Liver (tissue), 9 donors: ENCODE results near the gene ASB8. TPM values are rescaled to one million over a fixed set of nuclear protein-coding genes. Genes with fewer than 3 reads are reported as not detected.

Source experiments
- DNase-seq: peaks from one replicate; pipeline ENCODE4 v3.0.0-alpha.2; 2017; ENCODE audit warnings: low spot score
- H3K27ac ChIP-seq, 2 donors: one replicate each; pipeline ENCODE4 v1.7.0; 2013; ENCODE audit warnings: inconsistent platforms in 2 of 2, low read length in 2 of 2, control low read depth in 1 of 2, low read depth in 1 of 2, mild to moderate bottlenecking in 1 of 2
- H3K27me3 ChIP-seq, 4 donors: one replicate each; pipeline versions ENCODE4 v1.6.1 to v1.7.0; 2013; ENCODE audit warnings: low read length in 3 of 4, inconsistent platforms in 1 of 4, mild to moderate bottlenecking in 1 of 4, moderate library complexity in 1 of 4; ENCODE audit not compliant: control insufficient read depth in 4 of 4, insufficient read depth in 4 of 4
- H3K36me3 ChIP-seq, 4 donors: one replicate each; pipeline versions ENCODE4 v1.6.1 to v1.7.0; 2013; ENCODE audit warnings: low read length in 3 of 4, mild to moderate bottlenecking in 3 of 4, low read depth in 1 of 4, moderate library complexity in 1 of 4; ENCODE audit not compliant: control insufficient read depth in 4 of 4, insufficient read depth in 3 of 4
- H3K4me1 ChIP-seq, 4 donors: one replicate each; pipeline versions ENCODE4 v1.6.1 to v1.7.0; 2013; ENCODE audit warnings: low read length in 3 of 4, mild to moderate bottlenecking in 3 of 4, moderate library complexity in 1 of 4; ENCODE audit not compliant: control insufficient read depth in 4 of 4, insufficient read depth in 4 of 4
- H3K4me3 ChIP-seq, 3 donors: one replicate each; pipeline versions ENCODE4 v1.6.1 to v1.7.0; 2013; ENCODE audit warnings: low read length in 3 of 3, control low read depth in 1 of 3, low read depth in 1 of 3, mild to moderate bottlenecking in 1 of 3
- H3K9ac ChIP-seq, 2 donors: one replicate each; pipeline ENCODE4 v1.7.0; 2013; ENCODE audit warnings: low read length in 2 of 2, mild to moderate bottlenecking in 2 of 2, moderate library complexity in 2 of 2, control low read depth in 1 of 2, low read depth in 1 of 2
- H3K9me3 ChIP-seq, 4 donors: one replicate each; pipeline versions ENCODE4 v1.6.1 to v1.7.0; 2013; ENCODE audit warnings: low read length in 3 of 4; ENCODE audit not compliant: control insufficient read depth in 4 of 4
- EGR1 ChIP-seq, 2 donors: IDR thresholded peaks; 2 replicates each; pipeline ENCODE4 v1.6.1; 2016 to 2018; ENCODE audit warnings: antibody characterized with exemption in 2 of 2, low read depth in 2 of 2
- FOXA1 ChIP-seq: IDR thresholded peaks from 2 replicates; pipeline ENCODE4 v1.6.1; 2016; ENCODE audit warnings: antibody characterized with exemption
- FOXA2 ChIP-seq: IDR thresholded peaks from 2 replicates; pipeline ENCODE4 v1.6.1; 2016; ENCODE audit warnings: antibody characterized with exemption
- GABPA ChIP-seq, 2 donors: IDR thresholded peaks in 1 of 2; conservative IDR thresholded peaks in 1 of 2; 2 replicates each; pipeline ENCODE4 v1.6.1; 2016; ENCODE audit warnings: antibody characterized with exemption in 2 of 2, mild to moderate bottlenecking in 1 of 2, moderate library complexity in 1 of 2
- HNF4A ChIP-seq, 2 donors: conservative IDR thresholded peaks; 2 replicates each; pipeline ENCODE4 v1.6.1; 2016; ENCODE audit warnings: antibody characterized with exemption in 2 of 2, mild to moderate bottlenecking in 2 of 2
- HNF4G ChIP-seq: IDR thresholded peaks from 2 replicates; pipeline ENCODE4 v1.6.1; 2016; ENCODE audit warnings: antibody characterized with exemption
- JUND ChIP-seq, 2 donors: IDR thresholded peaks; 2 replicates each; pipeline ENCODE4 v1.6.1; 2016; ENCODE audit warnings: antibody characterized with exemption in 2 of 2
- NR2F2 ChIP-seq: IDR thresholded peaks from 2 replicates; pipeline ENCODE4 v1.6.1; 2016; ENCODE audit warnings: antibody characterized with exemption
- RAD21 ChIP-seq, 2 donors: IDR thresholded peaks; 2 replicates each; pipeline ENCODE4 v1.6.1; 2016; ENCODE audit warnings: antibody characterized with exemption in 2 of 2, mild to moderate bottlenecking in 2 of 2
- RXRA ChIP-seq, 2 donors: IDR thresholded peaks; 2 replicates each; pipeline ENCODE4 v1.6.1; 2017 to 2018; ENCODE audit warnings: antibody characterized with exemption in 2 of 2, mild to moderate bottlenecking in 1 of 2
- SP1 ChIP-seq: IDR thresholded peaks from 2 replicates; pipeline ENCODE4 v1.6.1; 2018; ENCODE audit warnings: antibody characterized with exemption, mild to moderate bottlenecking
- TAF1 ChIP-seq: conservative IDR thresholded peaks from 2 replicates; pipeline ENCODE4 v1.6.1; 2016; ENCODE audit warnings: antibody characterized with exemption, mild to moderate bottlenecking
- YY1 ChIP-seq: IDR thresholded peaks from 2 replicates; pipeline ENCODE4 v1.6.1; 2016; ENCODE audit warnings: antibody characterized with exemption, mild to moderate bottlenecking
- WGBS: extraction: QIAGEN DNeasy Blood & Tissue Kit; methylation state at CpG from one replicate; pipeline ENCODE4 v1.1.7; 2013; 5-methylcytosine and 5-hydroxymethylcytosine counted together
- polyA plus RNA-seq, 2 donors: library from polyadenylated mRNA; stranded (reverse) in 1 of 2; unstranded in 1 of 2; fragments of 200-250 nt in 1 of 2; fragments of >200 nt in 1 of 2; fragmentation: Nextera tagmentation in 1 of 2; extraction: Ambion mirVana in 1 of 2; gene quantifications; one replicate each; pipeline versions ENCODE4 v1.2.1 to v1.2.3, GENCODE V29; 2013 to 2015
- total RNA-seq, 2 donors: library from RNA; depleted of rRNA; stranded (reverse); fragments of >200 nt; gene quantifications; one replicate each; pipeline ENCODE4 v1.2.3, GENCODE V29; 2014
- TF ChIP-seq, protein P1 (sequence below): IDR thresholded peaks from 2 replicates; pipeline ENCODE4 v1.6.1; 2016; ENCODE audit warnings: antibody characterized with exemption
- TF ChIP-seq, protein P2 (sequence below): IDR thresholded peaks from 2 replicates; pipeline ENCODE4 v1.6.1; 2016; ENCODE audit warnings: antibody characterized with exemption, mild to moderate bottlenecking
- TF ChIP-seq, protein P3 (sequence below): fragments of 150-350 bp; IDR thresholded peaks from 2 replicates; pipeline ENCODE4 v1.5.1; 2017; ENCODE audit warnings: improper control_type of control experiment, low read depth, low read length; ENCODE audit not compliant: missing input control
- TF ChIP-seq, protein P4 (sequence below): IDR thresholded peaks from 2 replicates; pipeline ENCODE4 v1.6.1; 2016; ENCODE audit warnings: antibody characterized with exemption
- donor health status: healthy.
- donor health status: healthy.
- donor health status: healthy.
- donor health status: healthy.
- donor health status: healthy.

The ASB8 gene
- total and polyA plus RNA-seq, 4 donors: 17.0 to 23.5 (median 18.2) TPM

DNA sequence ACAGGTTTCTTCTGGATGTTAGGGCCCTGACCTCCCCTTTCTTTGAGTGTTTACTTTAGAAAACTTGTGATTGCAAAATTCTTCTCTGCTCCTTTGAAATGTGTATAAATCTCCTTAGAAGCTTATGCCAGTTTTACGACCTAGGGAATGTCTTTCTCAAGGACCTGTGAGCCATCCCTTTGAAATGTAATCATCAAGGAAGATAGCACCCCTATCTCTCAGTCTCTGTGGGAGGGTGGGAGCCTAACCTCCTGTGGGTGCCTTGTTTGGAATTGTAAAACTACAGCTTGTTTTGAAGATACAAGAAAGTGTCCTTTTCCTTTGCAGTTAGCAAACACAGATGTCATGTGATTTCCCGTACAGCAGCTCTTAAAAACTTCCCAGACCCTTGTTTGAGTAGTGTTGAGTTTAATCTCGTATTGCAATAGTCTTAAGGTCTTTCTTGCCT is 42.5 kb upstream of the ASB8 start:
- peaks cover 2 to 5% (median 3%) of the 10 kb centered on the region in 4 donors for H3K9me3 ChIP-seq
- H3K4me1 ChIP-seq: peaks cover 0 to 12% (median 3%) of the 10 kb centered on the region in 4 donors
- WGBS: 68% methylated on average over 3 of the region's 3 CpGs
- no peak overlapping the region for H3K9ac ChIP-seq
- no peaks in the 10 kb centered on the region for H3K27me3 ChIP-seq
- peaks cover 0 to 2% (median 0%) of the 10 kb centered on the region in 4 donors for H3K36me3 ChIP-seq
- TF ChIP-seq, protein P1, sequence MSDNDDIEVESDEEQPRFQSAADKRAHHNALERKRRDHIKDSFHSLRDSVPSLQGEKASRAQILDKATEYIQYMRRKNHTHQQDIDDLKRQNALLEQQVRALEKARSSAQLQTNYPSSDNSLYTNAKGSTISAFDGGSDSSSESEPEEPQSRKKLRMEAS: no peak
- no peak for TF ChIP-seq JUND (IDR thresholded peaks at IDR 0.05)
- no peak for TF ChIP-seq EGR1 (IDR thresholded peaks at IDR 0.05; ENCODE audit: low read depth in 2 of 2)
- no peak for TF ChIP-seq NR2F2
- TF ChIP-seq TAF1: no peak
- no peak for TF ChIP-seq FOXA1
- TF ChIP-seq, protein P2, sequence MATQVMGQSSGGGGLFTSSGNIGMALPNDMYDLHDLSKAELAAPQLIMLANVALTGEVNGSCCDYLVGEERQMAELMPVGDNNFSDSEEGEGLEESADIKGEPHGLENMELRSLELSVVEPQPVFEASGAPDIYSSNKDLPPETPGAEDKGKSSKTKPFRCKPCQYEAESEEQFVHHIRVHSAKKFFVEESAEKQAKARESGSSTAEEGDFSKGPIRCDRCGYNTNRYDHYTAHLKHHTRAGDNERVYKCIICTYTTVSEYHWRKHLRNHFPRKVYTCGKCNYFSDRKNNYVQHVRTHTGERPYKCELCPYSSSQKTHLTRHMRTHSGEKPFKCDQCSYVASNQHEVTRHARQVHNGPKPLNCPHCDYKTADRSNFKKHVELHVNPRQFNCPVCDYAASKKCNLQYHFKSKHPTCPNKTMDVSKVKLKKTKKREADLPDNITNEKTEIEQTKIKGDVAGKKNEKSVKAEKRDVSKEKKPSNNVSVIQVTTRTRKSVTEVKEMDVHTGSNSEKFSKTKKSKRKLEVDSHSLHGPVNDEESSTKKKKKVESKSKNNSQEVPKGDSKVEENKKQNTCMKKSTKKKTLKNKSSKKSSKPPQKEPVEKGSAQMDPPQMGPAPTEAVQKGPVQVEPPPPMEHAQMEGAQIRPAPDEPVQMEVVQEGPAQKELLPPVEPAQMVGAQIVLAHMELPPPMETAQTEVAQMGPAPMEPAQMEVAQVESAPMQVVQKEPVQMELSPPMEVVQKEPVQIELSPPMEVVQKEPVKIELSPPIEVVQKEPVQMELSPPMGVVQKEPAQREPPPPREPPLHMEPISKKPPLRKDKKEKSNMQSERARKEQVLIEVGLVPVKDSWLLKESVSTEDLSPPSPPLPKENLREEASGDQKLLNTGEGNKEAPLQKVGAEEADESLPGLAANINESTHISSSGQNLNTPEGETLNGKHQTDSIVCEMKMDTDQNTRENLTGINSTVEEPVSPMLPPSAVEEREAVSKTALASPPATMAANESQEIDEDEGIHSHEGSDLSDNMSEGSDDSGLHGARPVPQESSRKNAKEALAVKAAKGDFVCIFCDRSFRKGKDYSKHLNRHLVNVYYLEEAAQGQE: no peak
- no peak for TF ChIP-seq FOXA2
- TF ChIP-seq, protein P3, sequence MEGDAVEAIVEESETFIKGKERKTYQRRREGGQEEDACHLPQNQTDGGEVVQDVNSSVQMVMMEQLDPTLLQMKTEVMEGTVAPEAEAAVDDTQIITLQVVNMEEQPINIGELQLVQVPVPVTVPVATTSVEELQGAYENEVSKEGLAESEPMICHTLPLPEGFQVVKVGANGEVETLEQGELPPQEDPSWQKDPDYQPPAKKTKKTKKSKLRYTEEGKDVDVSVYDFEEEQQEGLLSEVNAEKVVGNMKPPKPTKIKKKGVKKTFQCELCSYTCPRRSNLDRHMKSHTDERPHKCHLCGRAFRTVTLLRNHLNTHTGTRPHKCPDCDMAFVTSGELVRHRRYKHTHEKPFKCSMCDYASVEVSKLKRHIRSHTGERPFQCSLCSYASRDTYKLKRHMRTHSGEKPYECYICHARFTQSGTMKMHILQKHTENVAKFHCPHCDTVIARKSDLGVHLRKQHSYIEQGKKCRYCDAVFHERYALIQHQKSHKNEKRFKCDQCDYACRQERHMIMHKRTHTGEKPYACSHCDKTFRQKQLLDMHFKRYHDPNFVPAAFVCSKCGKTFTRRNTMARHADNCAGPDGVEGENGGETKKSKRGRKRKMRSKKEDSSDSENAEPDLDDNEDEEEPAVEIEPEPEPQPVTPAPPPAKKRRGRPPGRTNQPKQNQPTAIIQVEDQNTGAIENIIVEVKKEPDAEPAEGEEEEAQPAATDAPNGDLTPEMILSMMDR: no peak
- TF ChIP-seq, protein P4, sequence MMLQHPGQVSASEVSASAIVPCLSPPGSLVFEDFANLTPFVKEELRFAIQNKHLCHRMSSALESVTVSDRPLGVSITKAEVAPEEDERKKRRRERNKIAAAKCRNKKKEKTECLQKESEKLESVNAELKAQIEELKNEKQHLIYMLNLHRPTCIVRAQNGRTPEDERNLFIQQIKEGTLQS: no peak
- no peak for TF ChIP-seq RXRA (IDR thresholded peaks at IDR 0.05)
- no peak for TF ChIP-seq SP1
- TF ChIP-seq GABPA (IDR thresholded peaks at IDR 0.05 in 1 of 2, conservative IDR thresholded peaks at IDR 0.05 in 1 of 2): no peak
- no peak for TF ChIP-seq HNF4G
- TF ChIP-seq YY1: no peak
- TF ChIP-seq HNF4A (conservative IDR thresholded peaks at IDR 0.05): no peak
- H3K4me3 ChIP-seq: no peak overlapping the region
- H3K27ac ChIP-seq: peak overlapping the region; percentile 0 to 2
- no peak for DNase-seq

DNA sequence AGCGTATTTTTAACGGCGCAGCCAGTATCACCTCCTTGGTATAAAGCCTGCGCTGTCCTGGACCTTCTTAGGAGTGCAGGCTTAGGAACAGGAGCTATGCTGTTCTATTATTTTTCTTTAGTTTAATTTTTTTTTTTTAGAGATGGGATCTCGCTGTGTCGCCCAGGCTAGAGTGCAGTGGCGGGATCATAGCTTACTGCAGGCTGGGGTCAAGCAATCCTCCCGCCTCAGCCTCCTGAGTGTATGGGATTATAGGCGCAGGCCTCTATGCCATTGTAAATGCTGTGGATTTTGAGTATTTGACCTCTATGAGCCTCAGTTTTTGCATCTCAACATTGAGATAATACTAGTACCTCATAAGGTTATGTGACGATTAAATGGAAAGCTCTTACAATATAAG is 41.7 kb upstream of the ASB8 start:
- no peak for DNase-seq
- Histone ChIP-seq H3K27ac (peak overlapping the region; percentile 87 to 93), H3K4me3 (peak overlapping the region; percentile 48 to 78 (median 68)), H3K36me3 (no peaks in the 10 kb centered on the region), H3K4me1 (peaks cover 0 to 12% (median 3%) of the 10 kb centered on the region in 4 donors), H3K9ac (peak overlapping the region; percentile 66 to 77), H3K27me3 (no peaks in the 10 kb centered on the region), H3K9me3 (peaks cover 0 to 5% (median 2%) of the 10 kb centered on the region in 4 donors)
- whole genome bisulfite sequencing: 74% methylated on average over 10 of the region's 10 CpGs
- TF ChIP-seq, protein P2: no peak
- TF ChIP-seq, protein P1: no peak
- TF ChIP-seq HNF4G (no peak), RAD21 (IDR thresholded peaks at IDR 0.05) (no peak), HNF4A (conservative IDR thresholded peaks at IDR 0.05) (no peak), TAF1 (no peak), EGR1 (IDR thresholded peaks at IDR 0.05; ENCODE audit: low read depth in 2 of 2) (no peak), JUND (IDR thresholded peaks at IDR 0.05) (no peak), NR2F2 (no peak), SP1 (no peak)
- TF ChIP-seq, protein P3: no peak
